ENCODE measurements around the gene NRDC.
"Not testable (repeated sequence)": the region's sequence is repeated elsewhere in the genome, so short reads cannot be mapped to it uniquely, and the experiment has no call there.

DNA sequence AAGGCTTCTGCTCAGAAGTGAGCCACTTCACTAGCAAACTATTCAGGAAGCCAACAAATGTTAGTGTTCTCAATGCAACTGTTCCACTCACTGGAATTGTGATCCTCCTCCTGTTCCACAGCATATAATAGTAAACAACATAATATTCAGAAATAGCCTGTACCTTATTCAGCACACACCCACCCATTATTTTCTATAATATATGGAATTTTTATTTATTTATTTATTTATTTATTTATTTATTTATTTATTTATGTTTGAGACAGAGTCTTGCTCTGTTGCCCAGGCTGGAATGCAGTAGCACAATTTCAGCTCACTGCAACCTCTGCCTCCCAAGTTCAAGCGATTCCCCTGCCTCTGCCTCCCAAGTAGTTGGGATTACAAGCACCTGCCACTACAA, 5.3 kb downstream of the NRDC start:
- TF ChIP-seq, protein P1, sequence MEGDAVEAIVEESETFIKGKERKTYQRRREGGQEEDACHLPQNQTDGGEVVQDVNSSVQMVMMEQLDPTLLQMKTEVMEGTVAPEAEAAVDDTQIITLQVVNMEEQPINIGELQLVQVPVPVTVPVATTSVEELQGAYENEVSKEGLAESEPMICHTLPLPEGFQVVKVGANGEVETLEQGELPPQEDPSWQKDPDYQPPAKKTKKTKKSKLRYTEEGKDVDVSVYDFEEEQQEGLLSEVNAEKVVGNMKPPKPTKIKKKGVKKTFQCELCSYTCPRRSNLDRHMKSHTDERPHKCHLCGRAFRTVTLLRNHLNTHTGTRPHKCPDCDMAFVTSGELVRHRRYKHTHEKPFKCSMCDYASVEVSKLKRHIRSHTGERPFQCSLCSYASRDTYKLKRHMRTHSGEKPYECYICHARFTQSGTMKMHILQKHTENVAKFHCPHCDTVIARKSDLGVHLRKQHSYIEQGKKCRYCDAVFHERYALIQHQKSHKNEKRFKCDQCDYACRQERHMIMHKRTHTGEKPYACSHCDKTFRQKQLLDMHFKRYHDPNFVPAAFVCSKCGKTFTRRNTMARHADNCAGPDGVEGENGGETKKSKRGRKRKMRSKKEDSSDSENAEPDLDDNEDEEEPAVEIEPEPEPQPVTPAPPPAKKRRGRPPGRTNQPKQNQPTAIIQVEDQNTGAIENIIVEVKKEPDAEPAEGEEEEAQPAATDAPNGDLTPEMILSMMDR (IDR thresholded peaks at IDR 0.05), result not testable (repeated sequence)
- not testable (repeated sequence) for TF ChIP-seq POLR2A (IDR thresholded peaks at IDR 0.05)

Data from vagina (tissue), 2 donors.